K562 (cell line): ENCODE results near the gene METTL25B. TPM values are rescaled to one million over a fixed set of nuclear protein-coding genes. Genes with fewer than 3 reads are reported as not detected.

Source experiments
- DACH1 ChIP-seq: fragments of 450-650 bp; IDR thresholded peaks from 2 replicates; pipeline ENCODE4 v1.6.1; 2018; ENCODE audit not compliant: partially characterized antibody
- ETV5 ChIP-seq: sonication (generic); formaldehyde crosslinking; IDR thresholded peaks from 2 replicates; pipeline ENCODE4 v1.4.0; 2020; ENCODE audit warnings: low read depth, mild to moderate bottlenecking, missing genetic modification reagents
- IRF2 ChIP-seq: sonication (generic); formaldehyde crosslinking; IDR thresholded peaks from 2 replicates; pipeline ENCODE4 v1.8.1; 2022; ENCODE audit warnings: mild to moderate bottlenecking, missing genetic modification reagents
- KLF6 ChIP-seq: fragments of 250-450 bp; sonication (Bioruptor Pico); IDR thresholded peaks from 2 replicates; pipeline ENCODE4 v1.4.0; 2020; ENCODE audit warnings: mild to moderate bottlenecking, moderate library complexity, borderline replicate concordance
- NFIX ChIP-seq: fragments of 250-450 bp; sonication (Bioruptor Pico); IDR thresholded peaks from 2 replicates; pipeline ENCODE4 v1.4.0; 2020; ENCODE audit warnings: low read depth, mild to moderate bottlenecking, moderate library complexity
- RCOR1 ChIP-seq, 2 experiments: IDR thresholded peaks; 2 replicates each; pipeline ENCODE4 v1.6.1; 2012; ENCODE audit warnings: low read depth in 2 of 2, low read length in 2 of 2, borderline replicate concordance in 1 of 2, improper control_type of control experiment in 1 of 2
- TBP ChIP-seq: optimal IDR thresholded peaks from 2 replicates; pipeline ENCODE3; 2011; ENCODE audit warnings: low read depth, low read length, improper control_type of control experiment
- TCF3 ChIP-seq: sonication (generic); formaldehyde crosslinking; IDR thresholded peaks from 2 replicates; pipeline ENCODE4 v1.4.0; 2020; ENCODE audit warnings: mild to moderate bottlenecking, missing genetic modification reagents
- TSC22D4 ChIP-seq: fragments of 450-650 bp; IDR thresholded peaks from 2 replicates; pipeline ENCODE4 v1.6.1; 2016; ENCODE audit warnings: missing genetic modification characterization, missing biosample characterization, control low read depth
- polyA plus RNA-seq, 8 experiments: library from polyadenylated mRNA; depleted of rRNA in 4 of 8; stranded (reverse) in 5 of 8; unstranded in 3 of 8; fragments of >200 nt; fragmentation: Nextera tagmentation in 2 of 8; fragmentation: Illumina TruSeq in 1 of 8; extraction: Ambion mirVana in 2 of 8; extraction: Trizol in 1 of 8; gene quantifications; 2 replicates each; pipeline versions ENCODE4 v1.2.1 to v1.2.3, GENCODE V29; 2011 to 2014; ENCODE audit warnings: inconsistent platforms in 1 of 8, missing spikeins in 1 of 8
- total RNA-seq, 7 experiments: library from RNA; depleted of rRNA in 6 of 7; stranded (reverse); fragments of >200 nt in 6 of 7; fragmentation: Illumina TruSeq in 2 of 7; extraction: Trizol in 2 of 7; gene quantifications; 2 replicates each; pipeline versions ENCODE4 v1.2.1 to v1.2.3, GENCODE V29; 2011 to 2021; ENCODE audit warnings: low replicate concordance in 1 of 7
- TF ChIP-seq, protein P1 (sequence below): sonication (generic); formaldehyde crosslinking; IDR thresholded peaks from 2 replicates; pipeline ENCODE4 v1.8.1; 2023; ENCODE audit warnings: mild to moderate bottlenecking, missing genetic modification reagents
- TF ChIP-seq, protein P2 (sequence below), 3 experiments: fragments of 200-800 bp in 1 of 3; fragments of 250-450 bp in 1 of 3; fragments of 450-650 bp in 1 of 3; sonication (Bioruptor Pico) in 1 of 3; sonication (Bioruptor generic) in 1 of 3; formaldehyde crosslinking in 1 of 3; IDR thresholded peaks; 2 replicates each; pipeline versions ENCODE4 v1.6.1 to v1.8.0; 2016 to 2022; ENCODE audit warnings: mild to moderate bottlenecking in 2 of 3, missing genetic modification characterization in 2 of 3, missing compliant biosample characterization in 1 of 3, moderate library complexity in 1 of 3
- TF ChIP-seq, protein P3 (sequence below): fragments of 250-450 bp; sonication (Bioruptor Pico); IDR thresholded peaks from 2 replicates; pipeline ENCODE4 v1.9.0; 2021; ENCODE audit warnings: mild to moderate bottlenecking, inconsistent platforms
- TF ChIP-seq, protein P4 (sequence below): sonication (generic); formaldehyde crosslinking; IDR thresholded peaks from 2 replicates; pipeline ENCODE4 v1.9.0; 2022; ENCODE audit warnings: mild to moderate bottlenecking, missing genetic modification reagents

METTL25B gene
- total and polyA plus RNA-seq, 9 of the 15 experiments (the other 6 are each of a cell fraction or from before 2014, with no cell fraction given), result 7.7 to 48.3 (median 33.1) TPM

DNA sequence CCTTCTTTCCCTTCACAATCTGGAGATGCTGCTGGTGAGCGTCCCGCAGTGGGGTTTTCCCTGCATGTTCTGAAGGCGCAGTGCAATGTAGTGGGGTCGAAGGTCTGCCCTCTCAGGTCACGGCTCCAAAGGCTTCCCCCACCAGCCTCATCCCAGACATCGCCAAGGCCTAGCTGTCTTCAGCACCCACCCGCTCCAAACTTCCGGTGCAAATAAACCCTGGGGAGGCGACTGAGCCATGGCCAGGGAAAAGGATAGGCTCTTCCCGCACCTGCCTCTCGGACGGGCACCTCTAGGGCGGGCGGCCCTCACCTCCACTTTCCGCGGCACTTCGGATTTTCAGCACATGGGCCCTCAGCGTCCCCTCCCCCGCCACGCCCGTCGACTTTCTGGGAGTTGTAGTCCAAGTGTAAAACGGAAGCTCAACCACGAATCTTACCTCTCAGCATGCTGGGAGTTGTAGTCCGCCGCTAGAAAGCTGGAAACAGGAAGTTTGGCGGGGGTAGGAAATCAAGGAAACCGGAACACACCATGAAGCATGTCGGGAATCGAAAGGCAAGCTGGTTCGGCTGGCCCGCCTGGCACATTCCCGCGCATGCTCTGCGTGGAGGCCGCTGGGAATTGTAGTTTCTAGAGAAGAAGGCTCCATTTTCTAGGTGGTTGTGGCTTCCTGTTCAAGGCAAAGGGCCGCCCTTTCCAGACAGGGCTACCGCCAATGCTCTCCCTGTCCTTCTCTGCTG is 12.6 kb downstream of the METTL25B start, which contains the start of gene MRPL24 (continued):
- TF ChIP-seq, protein P1, sequence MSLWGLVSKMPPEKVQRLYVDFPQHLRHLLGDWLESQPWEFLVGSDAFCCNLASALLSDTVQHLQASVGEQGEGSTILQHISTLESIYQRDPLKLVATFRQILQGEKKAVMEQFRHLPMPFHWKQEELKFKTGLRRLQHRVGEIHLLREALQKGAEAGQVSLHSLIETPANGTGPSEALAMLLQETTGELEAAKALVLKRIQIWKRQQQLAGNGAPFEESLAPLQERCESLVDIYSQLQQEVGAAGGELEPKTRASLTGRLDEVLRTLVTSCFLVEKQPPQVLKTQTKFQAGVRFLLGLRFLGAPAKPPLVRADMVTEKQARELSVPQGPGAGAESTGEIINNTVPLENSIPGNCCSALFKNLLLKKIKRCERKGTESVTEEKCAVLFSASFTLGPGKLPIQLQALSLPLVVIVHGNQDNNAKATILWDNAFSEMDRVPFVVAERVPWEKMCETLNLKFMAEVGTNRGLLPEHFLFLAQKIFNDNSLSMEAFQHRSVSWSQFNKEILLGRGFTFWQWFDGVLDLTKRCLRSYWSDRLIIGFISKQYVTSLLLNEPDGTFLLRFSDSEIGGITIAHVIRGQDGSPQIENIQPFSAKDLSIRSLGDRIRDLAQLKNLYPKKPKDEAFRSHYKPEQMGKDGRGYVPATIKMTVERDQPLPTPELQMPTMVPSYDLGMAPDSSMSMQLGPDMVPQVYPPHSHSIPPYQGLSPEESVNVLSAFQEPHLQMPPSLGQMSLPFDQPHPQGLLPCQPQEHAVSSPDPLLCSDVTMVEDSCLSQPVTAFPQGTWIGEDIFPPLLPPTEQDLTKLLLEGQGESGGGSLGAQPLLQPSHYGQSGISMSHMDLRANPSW (CRISPR knock-in tag), result no peak
- TF ChIP-seq TCF3 (CRISPR knock-in tag) (0 out of 2 replicates have a peak, but pooled peaks have one; percentile 2), NFIX (CRISPR knock-in tag) (no peak), RCOR1 (IDR thresholded peaks at IDR 0.05; ENCODE audit: borderline replicate concordance in 1 of 2, low read depth in 2 of 2, low read length in 2 of 2) (peak in 1 of 2 experiments; percentile 44; a peak in 1 of 4 replicates), TBP (peak; percentile 6), TSC22D4 (no peak), DACH1 (peak; percentile 5), ETV5 (CRISPR knock-in tag) (peak; percentile 93; the same call in 1 of the 2 replicates), KLF6 (CRISPR knock-in tag) (peak; percentile 73; the same call in 1 of the 2 replicates), IRF2 (CRISPR knock-in tag) (no peak)
- TF ChIP-seq, protein P2, sequence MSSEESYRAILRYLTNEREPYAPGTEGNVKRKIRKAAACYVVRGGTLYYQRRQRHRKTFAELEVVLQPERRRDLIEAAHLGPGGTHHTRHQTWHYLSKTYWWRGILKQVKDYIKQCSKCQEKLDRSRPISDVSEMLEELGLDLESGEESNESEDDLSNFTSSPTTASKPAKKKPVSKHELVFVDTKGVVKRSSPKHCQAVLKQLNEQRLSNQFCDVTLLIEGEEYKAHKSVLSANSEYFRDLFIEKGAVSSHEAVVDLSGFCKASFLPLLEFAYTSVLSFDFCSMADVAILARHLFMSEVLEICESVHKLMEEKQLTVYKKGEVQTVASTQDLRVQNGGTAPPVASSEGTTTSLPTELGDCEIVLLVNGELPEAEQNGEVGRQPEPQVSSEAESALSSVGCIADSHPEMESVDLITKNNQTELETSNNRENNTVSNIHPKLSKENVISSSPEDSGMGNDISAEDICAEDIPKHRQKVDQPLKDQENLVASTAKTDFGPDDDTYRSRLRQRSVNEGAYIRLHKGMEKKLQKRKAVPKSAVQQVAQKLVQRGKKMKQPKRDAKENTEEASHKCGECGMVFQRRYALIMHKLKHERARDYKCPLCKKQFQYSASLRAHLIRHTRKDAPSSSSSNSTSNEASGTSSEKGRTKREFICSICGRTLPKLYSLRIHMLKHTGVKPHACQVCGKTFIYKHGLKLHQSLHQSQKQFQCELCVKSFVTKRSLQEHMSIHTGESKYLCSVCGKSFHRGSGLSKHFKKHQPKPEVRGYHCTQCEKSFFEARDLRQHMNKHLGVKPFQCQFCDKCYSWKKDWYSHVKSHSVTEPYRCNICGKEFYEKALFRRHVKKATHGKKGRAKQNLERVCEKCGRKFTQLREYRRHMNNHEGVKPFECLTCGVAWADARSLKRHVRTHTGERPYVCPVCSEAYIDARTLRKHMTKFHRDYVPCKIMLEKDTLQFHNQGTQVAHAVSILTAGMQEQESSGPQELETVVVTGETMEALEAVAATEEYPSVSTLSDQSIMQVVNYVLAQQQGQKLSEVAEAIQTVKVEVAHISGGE (CRISPR knock-in tag; IDR thresholded peaks at IDR 0.05), result peak; percentile 89 to 98 (median 94)
- TF ChIP-seq, protein P3, sequence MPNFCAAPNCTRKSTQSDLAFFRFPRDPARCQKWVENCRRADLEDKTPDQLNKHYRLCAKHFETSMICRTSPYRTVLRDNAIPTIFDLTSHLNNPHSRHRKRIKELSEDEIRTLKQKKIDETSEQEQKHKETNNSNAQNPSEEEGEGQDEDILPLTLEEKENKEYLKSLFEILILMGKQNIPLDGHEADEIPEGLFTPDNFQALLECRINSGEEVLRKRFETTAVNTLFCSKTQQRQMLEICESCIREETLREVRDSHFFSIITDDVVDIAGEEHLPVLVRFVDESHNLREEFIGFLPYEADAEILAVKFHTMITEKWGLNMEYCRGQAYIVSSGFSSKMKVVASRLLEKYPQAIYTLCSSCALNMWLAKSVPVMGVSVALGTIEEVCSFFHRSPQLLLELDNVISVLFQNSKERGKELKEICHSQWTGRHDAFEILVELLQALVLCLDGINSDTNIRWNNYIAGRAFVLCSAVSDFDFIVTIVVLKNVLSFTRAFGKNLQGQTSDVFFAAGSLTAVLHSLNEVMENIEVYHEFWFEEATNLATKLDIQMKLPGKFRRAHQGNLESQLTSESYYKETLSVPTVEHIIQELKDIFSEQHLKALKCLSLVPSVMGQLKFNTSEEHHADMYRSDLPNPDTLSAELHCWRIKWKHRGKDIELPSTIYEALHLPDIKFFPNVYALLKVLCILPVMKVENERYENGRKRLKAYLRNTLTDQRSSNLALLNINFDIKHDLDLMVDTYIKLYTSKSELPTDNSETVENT (CRISPR knock-in tag), result peak; percentile 3; the same call in 1 of the 2 replicates
- TF ChIP-seq, protein P4, sequence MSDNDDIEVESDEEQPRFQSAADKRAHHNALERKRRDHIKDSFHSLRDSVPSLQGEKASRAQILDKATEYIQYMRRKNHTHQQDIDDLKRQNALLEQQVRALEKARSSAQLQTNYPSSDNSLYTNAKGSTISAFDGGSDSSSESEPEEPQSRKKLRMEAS (CRISPR knock-in tag), result peak; percentile 99
